H9 (cell line): ENCODE data around the gene PCSK2. TPM values are rescaled to one million over a fixed set of nuclear protein-coding genes. Genes with fewer than 3 reads are reported as not detected.
A peak's percentile ranks its signal among the peaks of the same experiment; 100 is the strongest.

ENCODE experiments used
- DNase-seq: peaks from one replicate; pipeline ENCODE4 v3.0.0-alpha.2; 2017
- H2AFZ ChIP-seq: one replicate; pipeline ENCODE4 v1.6.1; 2013; ENCODE audit warnings: mild to moderate bottlenecking, low read length, control low read depth, moderate library complexity
- H2AK5ac ChIP-seq: 2 replicates; pipeline ENCODE4 v1.6.1; 2013; ENCODE audit warnings: low read length, control low read depth, mixed read lengths; ENCODE audit not compliant: insufficient read length
- H2BK120ac ChIP-seq: one replicate; pipeline ENCODE4 v1.6.1; 2013; ENCODE audit warnings: low read depth, mild to moderate bottlenecking, low read length, control low read depth, inconsistent platforms; ENCODE audit not compliant: poor library complexity, severe bottlenecking
- H2BK12ac ChIP-seq: 2 replicates; pipeline ENCODE4 v1.6.1; 2013; ENCODE audit warnings: low read length, control low read depth, mixed read lengths, low read depth; ENCODE audit not compliant: insufficient read length
- H2BK15ac ChIP-seq: 2 replicates; pipeline ENCODE4 v1.6.1; 2013; ENCODE audit warnings: low read depth, low read length, control low read depth
- H2BK20ac ChIP-seq: one replicate; pipeline ENCODE4 v1.6.1; 2013; ENCODE audit warnings: low read depth, mild to moderate bottlenecking, low read length, control low read depth, inconsistent platforms; ENCODE audit not compliant: poor library complexity, severe bottlenecking
- H2BK5ac ChIP-seq: 2 replicates; pipeline ENCODE4 v1.6.1; 2013; ENCODE audit warnings: low read length, control low read depth, mixed read lengths; ENCODE audit not compliant: insufficient read length
- H3K14ac ChIP-seq: 2 replicates; pipeline ENCODE4 v1.6.1; 2013; ENCODE audit warnings: low read length, control low read depth; ENCODE audit not compliant: insufficient read depth
- H3K18ac ChIP-seq: 2 replicates; pipeline ENCODE4 v1.6.1; 2013; ENCODE audit warnings: low read depth, mild to moderate bottlenecking, mixed read lengths, low read length, control low read depth; ENCODE audit not compliant: insufficient read length
- H3K23ac ChIP-seq: 2 replicates; pipeline ENCODE4 v1.6.1; 2013; ENCODE audit warnings: low read length, control low read depth, mixed read lengths, low read depth; ENCODE audit not compliant: insufficient read length
- H3K23me2 ChIP-seq: 2 replicates; pipeline ENCODE4 v1.6.1; 2013; ENCODE audit warnings: low read depth, mild to moderate bottlenecking, mixed read lengths, low read length, control low read depth; ENCODE audit not compliant: insufficient read length, poor library complexity, severe bottlenecking
- H3K27ac ChIP-seq: 2 replicates; pipeline ENCODE4 v1.5.1; 2013; ENCODE audit warnings: low read length, control low read depth, mixed read lengths, low read depth; ENCODE audit not compliant: insufficient read length
- H3K27me3 ChIP-seq: 2 replicates; pipeline ENCODE4 v1.6.1; 2013; ENCODE audit warnings: low read length, control low read depth, inconsistent platforms; ENCODE audit not compliant: insufficient read depth
- H3K4ac ChIP-seq: 2 replicates; pipeline ENCODE4 v1.6.1; 2013; ENCODE audit warnings: low read depth, mild to moderate bottlenecking, control low read depth, inconsistent platforms, low read length, moderate library complexity
- H3K4me1 ChIP-seq: 2 replicates; pipeline ENCODE4 v1.6.1; 2013; ENCODE audit warnings: low read length, control low read depth, inconsistent platforms; ENCODE audit not compliant: insufficient read depth
- H3K4me2 ChIP-seq: 2 replicates; pipeline ENCODE4 v1.6.1; 2013; ENCODE audit warnings: low read length, control low read depth, mixed read lengths; ENCODE audit not compliant: insufficient read length, insufficient read depth
- H3K56ac ChIP-seq: 2 replicates; pipeline ENCODE4 v1.6.1; 2013; ENCODE audit warnings: low read depth, mild to moderate bottlenecking, mixed read lengths, low read length, control low read depth; ENCODE audit not compliant: insufficient read length
- H3K79me1 ChIP-seq: 2 replicates; pipeline ENCODE4 v1.6.1; 2013; ENCODE audit warnings: low read depth, mild to moderate bottlenecking, moderate library complexity, low read length, control low read depth, inconsistent platforms; ENCODE audit not compliant: insufficient read depth, poor library complexity, severe bottlenecking
- H3K79me2 ChIP-seq: 2 replicates; pipeline ENCODE4 v1.6.1; 2013; ENCODE audit warnings: low read length, control low read depth, inconsistent platforms; ENCODE audit not compliant: insufficient read depth
- H3K9ac ChIP-seq: 2 replicates; pipeline ENCODE4 v1.6.1; 2013; ENCODE audit warnings: low read length, control low read depth, mixed read lengths; ENCODE audit not compliant: insufficient read length; ENCODE audit errors: extremely low read depth
- H3K9me3 ChIP-seq: one replicate; pipeline ENCODE4 v1.6.1; 2013; ENCODE audit warnings: low read depth, low read length, inconsistent platforms; ENCODE audit not compliant: control insufficient read depth
- H3T11ph ChIP-seq: one replicate; pipeline ENCODE4 v1.6.1; 2013; ENCODE audit warnings: mild to moderate bottlenecking, low read length, control low read depth, inconsistent platforms
- H4K20me1 ChIP-seq: one replicate; pipeline ENCODE4 v1.6.1; 2013; ENCODE audit not compliant: control insufficient read depth, insufficient read length, insufficient read depth
- H4K5ac ChIP-seq: 2 replicates; pipeline ENCODE4 v1.6.1; 2013; ENCODE audit warnings: low read depth, mild to moderate bottlenecking, mixed read lengths, low read length, control low read depth; ENCODE audit not compliant: insufficient read length
- H4K8ac ChIP-seq: replicated peaks from 2 replicates; pipeline ENCODE4 v1.6.1; 2013; ENCODE audit warnings: low read length, control low read depth, mixed read lengths, low read depth; ENCODE audit not compliant: insufficient read length
- H4K91ac ChIP-seq: 2 replicates; pipeline ENCODE4 v1.6.1; 2013; ENCODE audit warnings: low read depth, mild to moderate bottlenecking, moderate library complexity, mixed read lengths, low read length, control low read depth; ENCODE audit not compliant: insufficient read length
- H3K27ac Mint-ChIP-seq, 3 experiments: 2 replicates in 2 of 3; 3 replicates in 1 of 3; pipeline ENCODE4 v1.8.0; 2020 to 2021; ENCODE audit warnings: mixed read lengths in 3 of 3, mild to moderate bottlenecking in 1 of 3, moderate library complexity in 1 of 3
- H3K27me3 Mint-ChIP-seq: 2 replicates; pipeline ENCODE4 v1.8.0; 2021; ENCODE audit warnings: low read depth, mild to moderate bottlenecking, moderate library complexity, mixed read lengths
- H3K36me3 Mint-ChIP-seq, 3 experiments: 2 replicates in 2 of 3; 3 replicates in 1 of 3; pipeline ENCODE4 v1.8.0; 2020 to 2021; ENCODE audit warnings: low read depth in 3 of 3, mixed read lengths in 3 of 3; ENCODE audit not compliant: insufficient read depth in 1 of 3
- H3K4me1 Mint-ChIP-seq, 2 experiments: 2 replicates each; pipeline ENCODE4 v1.8.0; 2020; ENCODE audit warnings: mixed read lengths in 2 of 2
- H3K4me3 Mint-ChIP-seq, 2 experiments: 2 replicates in 1 of 2; 3 replicates in 1 of 2; pipeline ENCODE4 v1.8.0; 2020 to 2021; ENCODE audit warnings: mild to moderate bottlenecking in 2 of 2, mixed read lengths in 2 of 2, moderate library complexity in 1 of 2
- H3K9me3 Mint-ChIP-seq, 2 experiments: 2 replicates in 1 of 2; 3 replicates in 1 of 2; pipeline ENCODE4 v1.8.0; 2020; ENCODE audit warnings: mild to moderate bottlenecking in 2 of 2, mixed read lengths in 2 of 2, moderate library complexity in 1 of 2
- CTCF ChIP-seq: fragments of 200-600 bp; sonication (generic); conservative IDR thresholded peaks from 3 replicates; pipeline ENCODE4 v1.8.0; 2021; ENCODE audit warnings: antibody characterized with exemption, mild to moderate bottlenecking
- WGBS: extraction: QIAGEN DNeasy Blood & Tissue Kit; methylation state at CpG from one replicate; pipeline ENCODE4 v1.1.7; 2013; ENCODE audit warnings: missing lambda C conversion rate, low lambda C conversion rate, mixed read lengths; ENCODE audit not compliant: insufficient read length; ENCODE audit errors: extremely low coverage; 5-methylcytosine and 5-hydroxymethylcytosine counted together
- total RNA-seq: library from RNA; stranded (reverse); gene quantifications from 2 replicates; pipeline ENCODE4 v1.2.1, GENCODE V29; 2021

Gene PCSK2
- total RNA-seq, 1 experiment from 2014 or later = 2.8 TPM

GRCh38 chr20:17533396-17533795 lies 306.6 kb downstream of the PCSK2 start:
- Histone ChIP-seq H3K4me1 (peaks cover 5% of the 10 kb centered on the region; the same call in 1 of the 2 replicates), H3K79me2 (no peaks in the 10 kb centered on the region), H3K27ac (no peak overlapping the region), H3K4ac (no peak overlapping the region), H3K9ac (no peak overlapping the region), H3K4me2 (no peak overlapping the region), H4K8ac (no peak overlapping the region), H2AK5ac (no peak overlapping the region), H4K5ac (no peak overlapping the region), H3K27me3 (no peaks in the 10 kb centered on the region), H4K91ac (no peak overlapping the region), H3K23me2 (no peaks in the 10 kb centered on the region), H2AFZ (no peak overlapping the region), H2BK12ac (no peak overlapping the region), H2BK15ac (no peak overlapping the region), H3K56ac (no peak overlapping the region), H2BK20ac (no peak overlapping the region), H4K20me1 (no peaks in the 10 kb centered on the region), H2BK5ac (no peak overlapping the region), H3K9me3 (no peaks in the 10 kb centered on the region), H3T11ph (no peak overlapping the region), H3K18ac (no peak overlapping the region), H3K79me1 (no peaks in the 10 kb centered on the region), H3K14ac (no peak overlapping the region), H2BK120ac (no peak overlapping the region), H3K23ac (no peak overlapping the region)
- peak; percentile 70 for DNase-seq
- H3K27me3 Mint-ChIP-seq = peaks cover 16% of the 10 kb centered on the region
- no peak for TF ChIP-seq CTCF
- H3K27ac Mint-ChIP-seq = peak overlapping the region in 2 of 3 experiments; percentile 40 to 68; a peak in 1 of 7 replicates
- H3K4me1 Mint-ChIP-seq = peaks cover 30 to 32% of the 10 kb centered on the region in 2 experiments
- no peak overlapping the region; a peak in 1 of 5 replicates for H3K4me3 Mint-ChIP-seq
- H3K9me3 Mint-ChIP-seq = peaks cover 0 to 4% of the 10 kb centered on the region in 2 experiments; a peak in 3 of 5 replicates
- no CpG with 5 or more reads among the region's 1 CpG for WGBS
- peaks cover 0 to 2% (median 0%) of the 10 kb centered on the region in 3 experiments; a peak in 3 of 7 replicates for H3K36me3 Mint-ChIP-seq
